Fibroblast of pulmonary artery (primary cell): ENCODE results near the gene TBC1D1.
A peak's percentile ranks its signal among the peaks of the same experiment; 100 is the strongest.

Source experiments
- DNase-seq: peaks from one replicate; pipeline ENCODE4 v3.0.0-alpha.2; 2010; ENCODE audit warnings: low read depth
- H3K4me3 ChIP-seq: replicated peaks from 2 replicates; pipeline ENCODE4 v1.5.1; 2011; ENCODE audit warnings: low read depth, mild to moderate bottlenecking, control low read depth, low read length, moderate library complexity
- CTCF ChIP-seq: IDR thresholded peaks from 2 replicates; pipeline ENCODE4 v1.5.1; 2011; ENCODE audit warnings: mild to moderate bottlenecking, control low read depth, low read length, inconsistent platforms; ENCODE audit errors: missing control alignments

The TBC1D1 gene

GRCh38 chr4:38026158-38026740, 135.4 kb downstream of the TBC1D1 start:
- DNase-seq, result no peak
- no peak for TF ChIP-seq CTCF

GRCh38 chr4:38030023-38030422, 139.1 kb downstream of the TBC1D1 start:
- no peak overlapping the region for H3K4me3 ChIP-seq
- no peak for TF ChIP-seq CTCF
- DNase-seq, result peak; percentile 17

More at GRCh38 chr4:38026158-38026740, 135.4 kb downstream of the TBC1D1 start:
- H3K4me3 ChIP-seq, result no peak overlapping the region

- no peak overlapping the region for H3K4me3 ChIP-seq
- peak; percentile 69 for TF ChIP-seq CTCF
- peak; percentile 83 for DNase-seq
Measured at GRCh38 chr4:38034986-38035882, 144.3 kb downstream of the TBC1D1 start.

GRCh38 chr4:38036548-38036947, 145.7 kb downstream of the TBC1D1 start:
- no peak overlapping the region for H3K4me3 ChIP-seq
- TF ChIP-seq CTCF, result no peak
- no peak for DNase-seq

GRCh38 chr4:38037612-38038011, 146.7 kb downstream of the TBC1D1 start:
- no peak for TF ChIP-seq CTCF
- no peak for DNase-seq
- H3K4me3 ChIP-seq, result no peak overlapping the region

GRCh38 chr4:38040619-38041018, 149.7 kb downstream of the TBC1D1 start:
- H3K4me3 ChIP-seq, result no peak overlapping the region
- no peak for TF ChIP-seq CTCF
- no peak for DNase-seq
